H1 (cell line): ENCODE measurements around the gene LNX2. TPM values are rescaled to one million over a fixed set of nuclear protein-coding genes. Genes with fewer than 3 reads are reported as not detected.

Source experiments
- CEBPB ChIP-seq: IDR thresholded peaks from 2 replicates; pipeline ENCODE4 v1.6.1; 2012; ENCODE audit warnings: low read depth, low read length
- GTF2F1 ChIP-seq: IDR thresholded peaks from 2 replicates; pipeline ENCODE4 v1.6.1; 2012; ENCODE audit warnings: low read depth, low read length, improper control_type of control experiment, borderline replicate concordance
- polyA plus RNA-seq, 7 experiments: library from polyadenylated mRNA; depleted of rRNA in 3 of 7; stranded (reverse) in 5 of 7; unstranded in 2 of 7; fragments of >200 nt in 5 of 7; fragments of 200-250 nt in 2 of 7; gene quantifications; 1 replicate in 5 of 7; 2 replicates in 1 of 7; 4 replicates in 1 of 7; pipeline versions ENCODE4 v1.2.1 to v1.2.3, GENCODE V29; 2011 to 2013; ENCODE audit warnings: missing spikeins in 2 of 7, mixed read lengths in 2 of 7
- total RNA-seq: library from RNA; stranded (reverse); fragmentation: NEBNext Ultra II Directional; extraction: Animal tissue kit (Norgen Biotek cat#: 25700); gene quantifications from 2 replicates; pipeline ENCODE4 v1.2.1, GENCODE V29; 2021

The LNX2 gene
- total and polyA plus RNA-seq, 2 of the 8 experiments (the other 6 are each of a cell fraction or from before 2014, with no cell fraction given): 6.4 to 13.9 TPM

DNA sequence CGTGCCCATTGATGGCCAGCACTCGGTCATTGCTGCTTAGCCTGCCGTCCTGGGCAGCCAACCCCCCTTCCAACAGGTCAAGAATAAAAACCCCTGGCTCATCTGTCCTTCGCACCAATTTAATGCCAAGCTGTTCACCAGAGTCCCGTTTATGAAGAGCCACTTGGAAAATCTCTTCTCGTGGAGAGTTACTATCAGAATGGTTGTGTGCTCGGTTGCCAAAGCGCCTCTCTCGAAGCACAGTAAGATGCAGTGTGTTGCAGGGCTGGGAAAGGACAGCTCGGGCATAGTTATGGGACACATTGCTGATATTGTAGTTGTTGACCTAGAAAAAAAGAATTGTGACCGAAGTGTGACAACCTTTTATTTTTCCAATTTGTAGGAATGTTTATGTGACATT lies 57.9 kb downstream of the LNX2 start (continued):
- TF ChIP-seq CEBPB: no peak
- no peak for TF ChIP-seq GTF2F1
